Upper lobe of right lung (tissue), 1 donor: ENCODE data around the gene KRT37. TPM values are rescaled to one million over a fixed set of nuclear protein-coding genes. Genes with fewer than 3 reads are reported as not detected.

Experiments used
- ATAC-seq: fragments of 200-7000 bp; cut with Tn5 transposase; one replicate; pipeline ENCODE4 v1.9.1; 2020; ENCODE audit warnings: mild to moderate bottlenecking, moderate library complexity
- DNase-seq: peaks from one replicate; pipeline ENCODE4 v3.0.0-alpha.2; 2020
- H3K27ac ChIP-seq: fragments of 200-600 bp; one replicate; pipeline ENCODE4 v1.8.0; 2022
- H3K27me3 ChIP-seq: fragments of 200-600 bp; one replicate; pipeline ENCODE4 v1.8.0; 2022; ENCODE audit warnings: mild to moderate bottlenecking
- H3K36me3 ChIP-seq: fragments of 200-600 bp; one replicate; pipeline ENCODE4 v1.8.0; 2022
- H3K4me1 ChIP-seq: fragments of 200-600 bp; one replicate; pipeline ENCODE4 v1.8.0; 2022
- H3K4me3 ChIP-seq: fragments of 200-600 bp; one replicate; pipeline ENCODE4 v1.8.0; 2022; ENCODE audit warnings: mild to moderate bottlenecking
- H3K9me3 ChIP-seq: fragments of 200-600 bp; one replicate; pipeline ENCODE4 v1.8.0; 2022
- intact Hi-C: fragments of 100-400 bp; cut with DNase I; formaldehyde crosslinking; loops from one replicate; pipeline ENCODE4 v1.11.0; 2022
- total RNA-seq: library from RNA; stranded (reverse); fragmentation: NEBNext Ultra II Directional; extraction: Animal tissue kit (Norgen Biotek cat#: 25700); gene quantifications from one replicate; pipeline ENCODE4 v1.2.1, GENCODE V29; 2021
- TF ChIP-seq, protein P1 (sequence below): fragments of 200-600 bp; IDR thresholded peaks from one replicate; pipeline ENCODE4 v1.8.0; 2022; ENCODE audit warnings: antibody characterized with exemption
- donor health status: DM: no; HTN: yes; CAD: no; lungs with severe emphysema.

KRT37 gene
- total RNA-seq, 1 donor from 2014 or later = not detected

DNA sequence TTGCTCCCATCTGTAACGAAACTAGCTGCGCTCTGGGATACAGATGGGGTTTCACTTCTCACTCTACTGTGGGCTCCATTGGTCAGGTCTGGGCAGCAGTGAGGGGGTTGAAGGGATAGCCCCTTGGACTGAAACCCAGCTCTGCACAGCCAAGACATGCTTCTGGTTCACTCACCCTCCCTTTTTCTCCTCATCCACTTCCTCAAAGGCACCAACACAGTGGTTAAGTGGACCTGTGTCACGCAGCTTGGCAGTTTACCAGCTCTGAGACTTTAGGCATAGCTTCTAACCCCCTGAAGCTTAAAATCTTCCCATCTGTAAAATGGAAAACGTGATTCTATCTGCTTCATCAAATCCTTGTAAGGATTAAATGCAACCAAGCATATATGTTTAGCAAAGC is 27.9 kb upstream of the KRT37 start:
- no peak overlapping the region for H3K4me3 ChIP-seq
- H3K36me3 ChIP-seq = no peaks in the 10 kb centered on the region
- ATAC-seq (no peak), DNase-seq (no peak)
- H3K27me3 ChIP-seq = no peaks in the 10 kb centered on the region
- TF ChIP-seq, protein P1, sequence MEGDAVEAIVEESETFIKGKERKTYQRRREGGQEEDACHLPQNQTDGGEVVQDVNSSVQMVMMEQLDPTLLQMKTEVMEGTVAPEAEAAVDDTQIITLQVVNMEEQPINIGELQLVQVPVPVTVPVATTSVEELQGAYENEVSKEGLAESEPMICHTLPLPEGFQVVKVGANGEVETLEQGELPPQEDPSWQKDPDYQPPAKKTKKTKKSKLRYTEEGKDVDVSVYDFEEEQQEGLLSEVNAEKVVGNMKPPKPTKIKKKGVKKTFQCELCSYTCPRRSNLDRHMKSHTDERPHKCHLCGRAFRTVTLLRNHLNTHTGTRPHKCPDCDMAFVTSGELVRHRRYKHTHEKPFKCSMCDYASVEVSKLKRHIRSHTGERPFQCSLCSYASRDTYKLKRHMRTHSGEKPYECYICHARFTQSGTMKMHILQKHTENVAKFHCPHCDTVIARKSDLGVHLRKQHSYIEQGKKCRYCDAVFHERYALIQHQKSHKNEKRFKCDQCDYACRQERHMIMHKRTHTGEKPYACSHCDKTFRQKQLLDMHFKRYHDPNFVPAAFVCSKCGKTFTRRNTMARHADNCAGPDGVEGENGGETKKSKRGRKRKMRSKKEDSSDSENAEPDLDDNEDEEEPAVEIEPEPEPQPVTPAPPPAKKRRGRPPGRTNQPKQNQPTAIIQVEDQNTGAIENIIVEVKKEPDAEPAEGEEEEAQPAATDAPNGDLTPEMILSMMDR = no peak
- intact Hi-C loops = no loop called here
- no peaks in the 10 kb centered on the region for H3K4me1 ChIP-seq
- H3K27ac ChIP-seq = no peak overlapping the region
- H3K9me3 ChIP-seq = no peaks in the 10 kb centered on the region

DNA sequence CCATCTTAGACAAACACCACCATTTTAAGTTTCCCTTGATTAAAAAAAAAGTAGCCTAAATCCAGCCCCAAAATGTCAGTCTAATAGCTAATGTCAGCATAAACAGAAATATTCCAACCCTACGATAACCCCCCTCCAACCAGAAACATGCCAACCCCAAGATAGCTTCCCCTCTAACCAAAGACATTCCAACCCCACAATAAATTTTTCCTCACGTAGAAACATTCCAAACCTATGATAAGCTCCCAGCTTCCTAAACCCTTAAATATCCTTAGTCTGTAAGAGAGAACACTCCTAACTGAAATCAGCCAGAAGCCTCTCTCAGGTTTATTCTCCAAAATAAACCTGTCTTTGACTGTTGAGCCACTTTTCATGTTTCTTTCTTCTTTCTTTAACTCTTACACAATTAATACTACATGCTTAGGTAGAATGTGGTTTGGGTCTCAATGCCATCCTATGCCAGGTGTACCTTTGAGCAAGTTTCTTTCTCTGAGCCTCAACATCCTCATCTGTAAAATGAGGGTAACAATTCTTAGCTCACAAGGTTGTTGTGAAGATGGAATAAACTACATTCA is 26.9 kb upstream of the KRT37 start:
- Histone ChIP-seq H3K27ac (no peak overlapping the region), H3K36me3 (no peaks in the 10 kb centered on the region), H3K4me3 (no peak overlapping the region), H3K4me1 (no peaks in the 10 kb centered on the region), H3K27me3 (no peaks in the 10 kb centered on the region), H3K9me3 (no peaks in the 10 kb centered on the region)
- intact Hi-C loops = no loop called here
- DNase-seq (no peak), ATAC-seq (no peak)
- TF ChIP-seq, protein P1 = no peak

DNA sequence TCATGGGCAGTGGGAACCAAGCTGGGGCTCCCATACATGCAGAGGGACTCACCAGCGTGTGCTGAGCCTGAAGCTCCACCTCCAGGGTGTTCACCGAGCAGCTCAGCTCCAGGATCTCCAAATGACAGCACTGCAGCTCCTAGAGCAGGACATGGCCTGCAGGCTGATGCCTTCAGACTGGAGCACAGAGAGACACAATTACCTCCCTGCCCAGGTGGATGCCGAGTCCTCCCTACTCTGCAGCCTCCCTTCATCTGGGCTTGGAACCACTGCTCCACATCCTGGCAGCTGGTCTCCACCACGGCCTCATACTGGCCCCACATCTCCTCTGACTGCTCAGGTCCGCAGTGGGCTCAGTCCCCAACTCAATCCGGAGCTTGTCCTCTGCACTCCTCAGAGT is 24.6 kb upstream of the KRT37 start:
- H3K27me3 ChIP-seq = no peaks in the 10 kb centered on the region
- no peaks in the 10 kb centered on the region for H3K36me3 ChIP-seq
- no peak overlapping the region for H3K4me3 ChIP-seq
- no peak overlapping the region for H3K27ac ChIP-seq
- ATAC-seq (peak; percentile 10), DNase-seq (no peak)
- TF ChIP-seq, protein P1 = no peak
- intact Hi-C loops = no loop called here
- H3K9me3 ChIP-seq = no peaks in the 10 kb centered on the region
- H3K4me1 ChIP-seq = no peaks in the 10 kb centered on the region

DNA sequence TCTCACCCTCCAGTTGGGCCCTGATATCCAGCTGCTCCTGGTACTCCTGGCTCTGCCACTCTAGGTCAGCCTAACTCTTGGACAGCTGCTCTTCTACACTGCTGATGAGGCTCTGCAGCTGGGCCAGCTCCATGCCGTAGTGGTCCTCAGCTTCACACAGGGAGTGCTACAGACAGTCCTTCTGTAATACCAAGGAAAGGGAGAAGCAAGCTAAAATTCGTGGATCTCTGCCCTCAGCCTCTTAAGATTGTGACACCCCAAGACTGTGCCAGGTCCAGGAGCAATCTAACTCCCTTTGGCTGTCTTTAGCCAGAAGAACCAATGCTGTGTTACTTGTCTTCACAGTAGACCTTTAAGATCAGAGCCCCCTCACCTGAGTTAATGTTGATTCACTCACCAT is 24.1 kb upstream of the KRT37 start:
- ATAC-seq (peak; percentile 42), DNase-seq (no peak)
- H3K36me3 ChIP-seq = no peaks in the 10 kb centered on the region
- H3K4me3 ChIP-seq = no peak overlapping the region
- no peak overlapping the region for H3K27ac ChIP-seq
- intact Hi-C loops = no loop called here
- no peaks in the 10 kb centered on the region for H3K27me3 ChIP-seq
- TF ChIP-seq, protein P1 = no peak
- H3K4me1 ChIP-seq = no peaks in the 10 kb centered on the region
- no peaks in the 10 kb centered on the region for H3K9me3 ChIP-seq

DNA sequence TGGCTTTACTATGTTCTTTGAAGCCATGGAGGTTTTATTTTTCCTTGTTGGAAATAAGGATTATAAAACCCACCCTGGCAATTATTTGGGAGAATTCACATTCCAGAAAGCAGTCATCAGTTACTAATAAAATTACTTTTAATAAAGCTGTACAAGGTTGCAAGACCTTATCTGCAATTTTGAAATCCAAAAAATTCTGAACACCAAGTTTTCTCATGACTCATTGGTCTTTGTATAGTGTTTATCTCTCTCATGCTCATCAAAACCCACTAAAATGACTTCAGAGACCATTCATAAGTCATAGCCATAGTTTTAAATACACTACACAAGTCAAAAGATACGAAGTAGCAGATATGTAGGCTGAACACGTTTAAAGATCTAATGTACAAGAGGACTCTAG is 22.4 kb upstream of the KRT37 start:
- no peaks in the 10 kb centered on the region for H3K9me3 ChIP-seq
- intact Hi-C loops = no loop called here
- no peak overlapping the region for H3K4me3 ChIP-seq
- DNase-seq (no peak), ATAC-seq (no peak)
- H3K27me3 ChIP-seq = no peaks in the 10 kb centered on the region
- H3K27ac ChIP-seq = no peak overlapping the region
- H3K4me1 ChIP-seq = no peaks in the 10 kb centered on the region
- no peaks in the 10 kb centered on the region for H3K36me3 ChIP-seq
- TF ChIP-seq, protein P1 = no peak

DNA sequence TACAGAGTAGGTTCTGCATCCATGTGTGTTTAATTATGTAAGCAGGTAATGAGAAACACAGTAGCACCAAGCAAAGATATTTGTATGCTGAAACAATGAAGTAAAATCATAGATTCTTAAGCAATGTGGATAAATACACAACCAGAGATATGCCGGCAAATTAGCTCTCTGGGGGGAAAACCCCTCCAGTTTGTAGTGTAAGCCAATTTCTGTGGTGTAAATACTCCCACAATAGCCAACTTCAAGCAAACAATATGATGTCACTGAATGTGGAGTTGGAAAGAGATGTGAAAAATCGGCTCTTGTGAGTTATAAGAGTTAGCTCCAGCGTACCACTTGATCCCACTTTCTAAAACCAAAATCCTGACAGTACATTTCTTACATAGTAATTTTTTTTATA is 20.3 kb upstream of the KRT37 start:
- Histone ChIP-seq H3K27me3 (no peaks in the 10 kb centered on the region), H3K4me3 (no peak overlapping the region), H3K4me1 (no peaks in the 10 kb centered on the region), H3K36me3 (no peaks in the 10 kb centered on the region), H3K9me3 (no peaks in the 10 kb centered on the region), H3K27ac (no peak overlapping the region)
- intact Hi-C loops = no loop called here
- DNase-seq = no peak
- TF ChIP-seq, protein P1 = no peak
- no peak for ATAC-seq
